ENCODE measurements around the gene MIPEP. TPM values are rescaled to one million over a fixed set of nuclear protein-coding genes. Genes with fewer than 3 reads are reported as not detected.
"Not testable (repeated sequence)": the region's sequence is repeated elsewhere in the genome, so short reads cannot be mapped to it uniquely, and the experiment has no call there.

Gene MIPEP
- total and polyA plus RNA-seq, 2 experiments from 2014 or later, result 17.1 to 19.8 TPM

DNA sequence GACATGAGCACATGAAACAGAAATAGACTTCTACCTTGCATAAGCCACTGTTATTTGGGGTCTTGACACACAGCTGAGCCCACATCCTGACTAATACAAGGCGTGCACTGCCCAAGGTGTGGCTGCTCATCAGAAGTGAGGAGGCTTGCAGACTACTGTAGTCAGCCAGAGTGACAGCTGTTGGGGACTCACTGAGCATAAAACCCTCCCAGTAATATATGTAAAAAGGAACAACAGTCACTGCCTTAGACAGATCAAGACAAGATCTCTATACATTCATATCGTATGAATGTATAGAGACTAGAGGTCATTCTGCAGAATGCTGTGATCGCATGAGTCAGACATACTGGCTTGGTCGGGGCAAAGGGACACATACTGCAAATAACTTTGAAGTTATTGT, 12.2 kb upstream of the MIPEP start:
- TF ChIP-seq EZH2phosphoT487 (IDR thresholded peaks at IDR 0.05; ENCODE audit: low read depth, severe bottlenecking, unreplicated experiment) (no peak), EZH2 (IDR thresholded peaks at IDR 0.05; ENCODE audit: borderline replicate concordance) (no peak)
- TF ChIP-seq, protein P1, sequence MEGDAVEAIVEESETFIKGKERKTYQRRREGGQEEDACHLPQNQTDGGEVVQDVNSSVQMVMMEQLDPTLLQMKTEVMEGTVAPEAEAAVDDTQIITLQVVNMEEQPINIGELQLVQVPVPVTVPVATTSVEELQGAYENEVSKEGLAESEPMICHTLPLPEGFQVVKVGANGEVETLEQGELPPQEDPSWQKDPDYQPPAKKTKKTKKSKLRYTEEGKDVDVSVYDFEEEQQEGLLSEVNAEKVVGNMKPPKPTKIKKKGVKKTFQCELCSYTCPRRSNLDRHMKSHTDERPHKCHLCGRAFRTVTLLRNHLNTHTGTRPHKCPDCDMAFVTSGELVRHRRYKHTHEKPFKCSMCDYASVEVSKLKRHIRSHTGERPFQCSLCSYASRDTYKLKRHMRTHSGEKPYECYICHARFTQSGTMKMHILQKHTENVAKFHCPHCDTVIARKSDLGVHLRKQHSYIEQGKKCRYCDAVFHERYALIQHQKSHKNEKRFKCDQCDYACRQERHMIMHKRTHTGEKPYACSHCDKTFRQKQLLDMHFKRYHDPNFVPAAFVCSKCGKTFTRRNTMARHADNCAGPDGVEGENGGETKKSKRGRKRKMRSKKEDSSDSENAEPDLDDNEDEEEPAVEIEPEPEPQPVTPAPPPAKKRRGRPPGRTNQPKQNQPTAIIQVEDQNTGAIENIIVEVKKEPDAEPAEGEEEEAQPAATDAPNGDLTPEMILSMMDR (IDR thresholded peaks at IDR 0.05; ENCODE audit: poor library complexity), result no peak
- DNase-seq (ENCODE audit: low spot score), result no peak
- WGBS (ENCODE audit: low lambda C conversion rate, missing lambda C conversion rate), result 90% methylated on average over 4 of the region's 4 CpGs

DNA sequence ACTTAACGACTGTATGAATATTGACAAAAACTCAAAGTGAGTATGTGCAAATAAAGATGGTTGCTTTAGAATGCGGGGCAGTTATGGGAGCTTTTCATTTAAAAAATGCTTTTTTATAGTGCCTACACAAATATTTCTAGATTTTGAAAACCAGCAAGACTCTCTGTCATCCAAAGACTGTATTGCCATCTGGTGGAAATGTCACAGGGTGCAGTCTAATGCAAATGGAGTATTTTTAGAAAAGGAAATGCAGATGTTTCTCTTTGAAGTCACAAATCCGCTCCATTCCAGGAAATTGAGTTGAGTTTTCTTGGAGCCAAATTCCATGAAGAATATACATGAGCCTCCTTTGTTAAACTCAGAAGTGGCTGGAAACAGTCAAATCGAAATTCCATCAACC, 10.4 kb upstream of the MIPEP start:
- H3K27me3 ChIP-seq, result peaks cover 31% of the 10 kb centered on the region
- H3K4me2 ChIP-seq, result no peak overlapping the region
- no peaks in the 10 kb centered on the region for H3K9me2 ChIP-seq (replicated peaks; ENCODE audit: insufficient read depth)
- no peak overlapping the region for H3K27ac ChIP-seq
- H3K4me1 ChIP-seq (ENCODE audit: insufficient read depth), result no peaks in the 10 kb centered on the region
- no peak overlapping the region for H2AFZ ChIP-seq
- H3K9me3 ChIP-seq (ENCODE audit: low read depth), result no peaks in the 10 kb centered on the region
- H4K20me1 ChIP-seq (ENCODE audit: insufficient read depth, poor library complexity, severe bottlenecking), result no peaks in the 10 kb centered on the region
- H3K79me2 ChIP-seq, result no peaks in the 10 kb centered on the region
- TF ChIP-seq, protein P1 (IDR thresholded peaks at IDR 0.05; ENCODE audit: poor library complexity), result peak; percentile 70
- no peak for TF ChIP-seq EZH2 (IDR thresholded peaks at IDR 0.05; ENCODE audit: borderline replicate concordance)
- H3K4me3 ChIP-seq, result no peak overlapping the region
- WGBS (ENCODE audit: low lambda C conversion rate, missing lambda C conversion rate), result 31% methylated on average over 4 of the region's 4 CpGs
- peak; percentile 52 for DNase-seq (ENCODE audit: low spot score)
- no peaks in the 10 kb centered on the region for H3K36me3 ChIP-seq (replicated peaks; ENCODE audit: insufficient read depth, low read depth)

More for the DNA sequence above, 12.2 kb upstream of the MIPEP start:
- Histone ChIP-seq H3K79me2 (no peaks in the 10 kb centered on the region), H3K4me2 (no peak overlapping the region), H3K9me3 (ENCODE audit: low read depth) (no peaks in the 10 kb centered on the region), H3K4me1 (ENCODE audit: insufficient read depth) (no peaks in the 10 kb centered on the region), H3K27me3 (peaks cover 33% of the 10 kb centered on the region), H3K9me2 (replicated peaks; ENCODE audit: insufficient read depth) (no peaks in the 10 kb centered on the region), H2AFZ (no peak overlapping the region), H4K20me1 (ENCODE audit: insufficient read depth, poor library complexity, severe bottlenecking) (no peaks in the 10 kb centered on the region), H3K4me3 (no peak overlapping the region), H3K36me3 (replicated peaks; ENCODE audit: insufficient read depth, low read depth) (no peaks in the 10 kb centered on the region), H3K27ac (no peak overlapping the region)

DNA sequence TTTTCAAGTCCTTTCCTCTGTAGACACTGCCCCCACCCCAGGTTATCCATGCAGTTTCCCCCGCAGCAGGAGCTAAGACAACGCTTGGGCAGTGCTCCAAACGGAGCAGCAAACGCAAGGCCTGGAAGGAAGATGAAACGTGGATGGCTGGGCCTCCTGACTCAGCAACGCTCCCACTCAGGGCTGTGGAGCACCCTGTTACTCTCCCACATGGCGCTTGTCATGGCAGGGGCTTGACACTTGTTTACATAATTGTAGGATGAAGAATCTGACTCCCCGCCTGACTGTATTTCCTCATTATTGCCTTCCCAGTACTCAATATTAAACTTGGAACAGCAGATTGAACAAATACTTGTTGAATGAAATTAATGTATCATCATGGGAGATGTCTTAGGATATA, 8.9 kb upstream of the MIPEP start:
- Histone ChIP-seq H2AFZ (no peak overlapping the region), H3K4me2 (no peak overlapping the region), H4K20me1 (ENCODE audit: insufficient read depth, poor library complexity, severe bottlenecking) (no peaks in the 10 kb centered on the region), H3K36me3 (replicated peaks; ENCODE audit: insufficient read depth, low read depth) (no peaks in the 10 kb centered on the region), H3K27me3 (peaks cover 17% of the 10 kb centered on the region), H3K9me2 (replicated peaks; ENCODE audit: insufficient read depth) (no peaks in the 10 kb centered on the region), H3K4me1 (ENCODE audit: insufficient read depth) (no peaks in the 10 kb centered on the region), H3K27ac (no peak overlapping the region), H3K4me3 (no peak overlapping the region), H3K9me3 (ENCODE audit: low read depth) (no peaks in the 10 kb centered on the region), H3K79me2 (no peaks in the 10 kb centered on the region)
- WGBS (ENCODE audit: low lambda C conversion rate, missing lambda C conversion rate), result 79% methylated on average over 8 of the region's 8 CpGs
- DNase-seq (ENCODE audit: low spot score), result no peak
- TF ChIP-seq EZH2phosphoT487 (IDR thresholded peaks at IDR 0.05; ENCODE audit: low read depth, severe bottlenecking, unreplicated experiment) (no peak), EZH2 (IDR thresholded peaks at IDR 0.05; ENCODE audit: borderline replicate concordance) (no peak)
- TF ChIP-seq, protein P1 (IDR thresholded peaks at IDR 0.05; ENCODE audit: poor library complexity), result no peak

DNA sequence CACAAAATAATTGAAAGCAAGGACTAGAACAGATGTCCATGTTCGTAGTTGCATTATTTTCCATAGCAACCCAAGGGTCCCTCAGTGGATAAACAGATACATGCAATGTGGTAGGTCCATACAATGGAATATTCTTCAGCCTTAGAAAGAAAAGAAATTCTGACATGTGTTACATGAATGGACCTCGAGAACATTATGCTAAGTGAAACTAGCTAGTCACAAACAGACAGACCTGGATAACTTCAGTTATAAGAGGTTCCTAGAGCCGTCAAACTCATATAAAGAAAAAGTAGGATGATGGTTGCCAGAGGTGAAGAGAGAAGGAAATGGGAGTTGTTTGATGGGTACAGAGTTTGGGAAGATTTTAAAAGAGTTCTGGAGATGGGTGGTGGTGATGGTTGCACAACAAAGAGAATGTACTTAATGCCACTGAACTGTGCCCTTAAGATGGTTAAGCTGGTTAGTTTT, 8.3 kb upstream of the MIPEP start, which contains the start of gene C1QTNF9B:
C1QTNF9B (minus strand) TSS at position 51 of the 468 bp plus-strand sequence.
- not testable (repeated sequence) for H3K4me2 ChIP-seq; H3K79me2 ChIP-seq; H3K4me1 ChIP-seq (ENCODE audit: insufficient read depth); H2AFZ ChIP-seq; H3K36me3 ChIP-seq (replicated peaks; ENCODE audit: insufficient read depth, low read depth); H3K4me3 ChIP-seq; H3K9me2 ChIP-seq (replicated peaks; ENCODE audit: insufficient read depth); H3K9me3 ChIP-seq (ENCODE audit: low read depth); H4K20me1 ChIP-seq (ENCODE audit: insufficient read depth, poor library complexity, severe bottlenecking); H3K27ac ChIP-seq; DNase-seq (ENCODE audit: low spot score)
- peaks cover 11% of the 10 kb centered on the region for H3K27me3 ChIP-seq
- WGBS (ENCODE audit: low lambda C conversion rate, missing lambda C conversion rate), result 83% methylated on average over 3 of the region's 3 CpGs

DNA sequence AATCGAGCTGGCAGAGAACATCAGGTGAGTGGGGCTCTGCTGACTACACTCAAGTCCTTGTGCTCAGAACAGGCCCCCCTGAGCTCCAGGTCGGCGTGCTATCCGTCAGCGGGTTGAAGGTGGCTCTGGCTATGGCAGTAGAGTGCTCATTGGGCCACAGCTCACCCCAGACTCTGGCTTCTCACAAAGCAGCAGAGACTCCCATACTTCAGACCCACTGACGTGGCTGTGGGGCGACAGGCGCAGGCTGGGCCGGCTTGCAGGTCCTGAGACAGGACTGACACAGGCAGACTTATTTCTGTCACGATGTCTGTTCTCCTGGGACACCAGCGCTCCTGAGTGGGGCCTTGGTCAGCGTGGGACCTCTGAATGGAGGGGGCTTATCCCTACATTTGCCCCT, 5.5 kb upstream of the MIPEP start:
- H3K9me3 ChIP-seq (ENCODE audit: low read depth); H3K79me2 ChIP-seq; H3K9me2 ChIP-seq (replicated peaks; ENCODE audit: insufficient read depth); H3K4me3 ChIP-seq; H3K4me1 ChIP-seq (ENCODE audit: insufficient read depth); H3K27me3 ChIP-seq; DNase-seq (ENCODE audit: low spot score); H2AFZ ChIP-seq; H3K4me2 ChIP-seq; H3K27ac ChIP-seq; H4K20me1 ChIP-seq (ENCODE audit: insufficient read depth, poor library complexity, severe bottlenecking); H3K36me3 ChIP-seq (replicated peaks; ENCODE audit: insufficient read depth, low read depth): not testable (repeated sequence)
- WGBS (ENCODE audit: low lambda C conversion rate, missing lambda C conversion rate), result 93% methylated on average over 9 of the region's 12 CpGs

DNA sequence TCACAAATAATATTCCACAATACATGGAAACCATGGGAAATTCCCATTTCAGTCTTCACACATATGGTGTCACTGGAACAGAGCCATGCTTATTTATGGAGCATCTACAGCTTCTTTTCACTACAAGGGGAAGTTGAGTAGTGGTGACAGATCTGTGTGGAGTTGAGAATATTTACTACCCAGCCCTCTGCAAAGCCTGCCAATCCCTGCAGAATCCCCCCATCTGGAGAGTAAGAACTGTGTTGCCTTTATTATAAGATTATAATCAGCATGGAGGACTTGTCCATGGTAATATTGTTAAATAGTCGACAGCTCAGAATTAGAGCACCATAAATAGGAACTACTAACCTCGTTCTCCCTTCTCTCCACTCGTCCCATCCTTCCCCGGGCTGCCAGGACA, 4.6 kb upstream of the MIPEP start:
- not testable (repeated sequence) for H3K4me3 ChIP-seq; H3K9me3 ChIP-seq (ENCODE audit: low read depth); H4K20me1 ChIP-seq (ENCODE audit: insufficient read depth, poor library complexity, severe bottlenecking); H2AFZ ChIP-seq; H3K27ac ChIP-seq; H3K79me2 ChIP-seq; DNase-seq (ENCODE audit: low spot score); H3K36me3 ChIP-seq (replicated peaks; ENCODE audit: insufficient read depth, low read depth); H3K27me3 ChIP-seq; H3K4me1 ChIP-seq (ENCODE audit: insufficient read depth); H3K9me2 ChIP-seq (replicated peaks; ENCODE audit: insufficient read depth); H3K4me2 ChIP-seq
- WGBS (ENCODE audit: low lambda C conversion rate, missing lambda C conversion rate), result 96% methylated on average over 4 of the region's 4 CpGs

Measured in hepatocyte (in vitro differentiated cells).